ENCODE measurements around the gene CALCR. TPM values are rescaled to one million over a fixed set of nuclear protein-coding genes. Genes with fewer than 3 reads are reported as not detected.
A peak's percentile ranks its signal among the peaks of the same experiment; 100 is the strongest.
"Not testable (repeated sequence)": the region's sequence is repeated elsewhere in the genome, so short reads cannot be mapped to it uniquely, and the experiment has no call there.

The CALCR gene
- total and polyA plus RNA-seq, 8 donors = not detected

DNA sequence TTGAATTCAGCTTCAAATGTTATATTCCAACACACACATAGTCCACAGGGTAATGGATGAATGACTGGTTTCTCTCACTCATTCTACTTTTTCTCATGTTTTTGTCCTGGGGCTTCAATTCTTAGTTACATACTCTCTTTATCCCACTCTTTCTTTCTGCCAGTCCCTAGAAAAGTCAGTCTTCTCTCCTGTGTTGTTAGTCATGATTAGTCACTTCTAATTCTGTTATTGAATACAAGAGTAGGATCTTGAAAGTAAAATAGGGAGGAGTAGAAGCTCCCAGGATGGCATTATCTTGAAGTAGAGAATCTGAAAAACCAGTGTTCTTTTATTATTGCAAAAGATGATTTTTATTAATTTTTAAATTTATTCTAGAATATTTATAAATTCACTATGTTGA lies 45.5 kb upstream of the CALCR start:
- H3K27me3 ChIP-seq = no peaks in the 10 kb centered on the region
- H3K4me3 ChIP-seq = no peak overlapping the region
- H3K27ac ChIP-seq = no peak overlapping the region
- no peak for DNase-seq
- no peaks in the 10 kb centered on the region for H3K9me3 ChIP-seq
- no peaks in the 10 kb centered on the region for H3K36me3 ChIP-seq
- intact Hi-C loops (cut with DNase I; ENCODE audit: low total_unique reads) = no loop called here
- peaks cover 0 to 8% (median 0%) of the 10 kb centered on the region in 4 donors for H3K4me1 ChIP-seq
- TF ChIP-seq EP300 (IDR thresholded peaks at IDR 0.05) (no peak), POLR2AphosphoS5 (IDR thresholded peaks at IDR 0.05) (no peak), POLR2A (IDR thresholded peaks at IDR 0.05) (no peak)
- TF ChIP-seq, protein P1, sequence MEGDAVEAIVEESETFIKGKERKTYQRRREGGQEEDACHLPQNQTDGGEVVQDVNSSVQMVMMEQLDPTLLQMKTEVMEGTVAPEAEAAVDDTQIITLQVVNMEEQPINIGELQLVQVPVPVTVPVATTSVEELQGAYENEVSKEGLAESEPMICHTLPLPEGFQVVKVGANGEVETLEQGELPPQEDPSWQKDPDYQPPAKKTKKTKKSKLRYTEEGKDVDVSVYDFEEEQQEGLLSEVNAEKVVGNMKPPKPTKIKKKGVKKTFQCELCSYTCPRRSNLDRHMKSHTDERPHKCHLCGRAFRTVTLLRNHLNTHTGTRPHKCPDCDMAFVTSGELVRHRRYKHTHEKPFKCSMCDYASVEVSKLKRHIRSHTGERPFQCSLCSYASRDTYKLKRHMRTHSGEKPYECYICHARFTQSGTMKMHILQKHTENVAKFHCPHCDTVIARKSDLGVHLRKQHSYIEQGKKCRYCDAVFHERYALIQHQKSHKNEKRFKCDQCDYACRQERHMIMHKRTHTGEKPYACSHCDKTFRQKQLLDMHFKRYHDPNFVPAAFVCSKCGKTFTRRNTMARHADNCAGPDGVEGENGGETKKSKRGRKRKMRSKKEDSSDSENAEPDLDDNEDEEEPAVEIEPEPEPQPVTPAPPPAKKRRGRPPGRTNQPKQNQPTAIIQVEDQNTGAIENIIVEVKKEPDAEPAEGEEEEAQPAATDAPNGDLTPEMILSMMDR (IDR thresholded peaks at IDR 0.05) = no peak

DNA sequence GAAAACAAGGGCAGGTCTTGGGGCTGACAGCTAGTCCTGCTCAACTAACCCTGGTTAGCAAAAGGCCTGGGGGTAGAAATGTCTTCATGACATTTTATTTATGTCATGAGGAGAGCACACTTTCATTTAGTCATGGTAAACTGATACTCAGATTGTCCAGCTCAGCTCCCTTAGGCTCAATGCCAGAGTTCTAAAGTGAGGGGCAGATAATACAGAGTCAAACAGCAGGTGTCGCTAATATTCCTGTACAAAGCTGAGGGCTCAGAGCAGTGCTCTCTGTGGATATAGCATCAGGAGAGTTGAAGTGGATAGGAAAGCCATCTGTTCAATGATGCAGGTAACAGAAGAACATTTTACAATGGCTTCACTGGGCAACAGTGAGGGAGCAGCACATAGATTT lies 26.8 kb upstream of the CALCR start:
- WGBS, 5 donors = 64 to 76% (median 69%) methylated on average over 1 of the region's 1 CpG

DNA sequence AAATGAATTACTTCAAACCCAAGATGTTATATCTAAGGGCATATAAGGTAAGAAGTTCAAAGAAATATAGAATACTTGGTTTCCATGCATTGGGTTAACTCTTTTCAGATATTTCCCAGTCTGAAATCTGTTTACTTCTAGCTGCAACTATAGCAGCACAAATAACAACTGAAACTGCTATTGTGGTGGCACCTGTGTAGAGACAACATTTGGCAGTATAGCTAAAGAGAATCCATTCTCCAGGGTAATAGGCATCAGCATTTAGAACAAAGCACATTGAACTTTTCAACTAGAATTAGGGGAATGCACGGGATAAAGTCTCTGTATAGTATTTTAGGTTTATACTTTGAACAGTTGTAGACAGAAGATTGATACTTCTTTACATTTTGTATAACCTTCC lies 19.7 kb upstream of the CALCR start:
- no peaks in the 10 kb centered on the region for H3K27me3 ChIP-seq
- no peaks in the 10 kb centered on the region for H3K9me3 ChIP-seq
- DNase-seq = no peak
- intact Hi-C loops (cut with DNase I; ENCODE audit: low total_unique reads) = no loop called here
- TF ChIP-seq POLR2AphosphoS5 (IDR thresholded peaks at IDR 0.05) (no peak), POLR2A (IDR thresholded peaks at IDR 0.05) (no peak), EP300 (IDR thresholded peaks at IDR 0.05) (no peak)
- TF ChIP-seq, protein P1 (IDR thresholded peaks at IDR 0.05) = no peak
- no peak overlapping the region for H3K27ac ChIP-seq
- H3K4me3 ChIP-seq = no peak overlapping the region
- 75 to 92% (median 86%) methylated on average over 1 of the region's 1 CpG for WGBS, 5 donors
- H3K4me1 ChIP-seq = no peaks in the 10 kb centered on the region
- no peaks in the 10 kb centered on the region for H3K36me3 ChIP-seq

More for the DNA sequence above, 26.8 kb upstream of the CALCR start:
- no peaks in the 10 kb centered on the region for H3K36me3 ChIP-seq
- TF ChIP-seq, protein P1 (IDR thresholded peaks at IDR 0.05) = no peak
- TF ChIP-seq EP300 (IDR thresholded peaks at IDR 0.05) (no peak), POLR2AphosphoS5 (IDR thresholded peaks at IDR 0.05) (no peak), POLR2A (IDR thresholded peaks at IDR 0.05) (no peak)
- intact Hi-C loops (cut with DNase I; ENCODE audit: low total_unique reads) = no loop called here
- no peaks in the 10 kb centered on the region for H3K4me1 ChIP-seq
- no peak overlapping the region for H3K4me3 ChIP-seq
- H3K27me3 ChIP-seq = no peaks in the 10 kb centered on the region
- no peaks in the 10 kb centered on the region for H3K9me3 ChIP-seq
- peak in 1 of 2 donors; percentile 9 for DNase-seq
- H3K27ac ChIP-seq = no peak overlapping the region

DNA sequence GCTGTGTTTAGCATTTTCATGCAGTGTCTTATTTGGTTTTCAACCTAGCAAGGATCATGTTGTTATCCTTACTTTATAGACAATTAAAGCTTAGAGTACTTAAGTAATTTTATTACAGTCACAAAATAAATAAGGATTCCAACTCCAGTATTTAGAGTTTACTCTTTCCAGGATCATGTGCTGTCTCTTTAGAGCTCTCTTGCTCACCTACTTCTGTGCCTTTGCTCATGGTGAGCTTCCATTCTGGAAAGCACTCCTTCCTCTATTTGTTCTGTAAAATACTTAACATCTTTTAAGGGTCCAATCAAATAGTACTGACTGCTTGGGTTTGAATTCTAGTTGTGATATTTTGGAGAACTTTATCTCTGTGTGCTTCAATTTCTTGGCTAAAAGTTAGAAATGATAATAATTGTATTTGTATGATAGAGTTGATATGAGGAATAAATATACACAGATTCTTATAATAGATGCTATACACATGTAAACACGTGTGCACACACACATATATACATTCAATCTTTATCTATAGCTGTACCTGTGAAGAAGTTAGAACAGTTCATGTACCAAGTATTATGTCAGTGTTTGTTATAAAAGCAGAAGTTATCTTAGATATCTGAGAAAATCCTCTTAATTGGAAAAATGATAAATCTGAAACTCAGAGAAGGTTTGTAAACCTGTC lies 18.2 kb upstream of the CALCR start:
- Histone ChIP-seq H3K27me3 (no peaks in the 10 kb centered on the region), H3K4me3 (no peak overlapping the region), H3K9me3 (no peaks in the 10 kb centered on the region), H3K4me1 (no peaks in the 10 kb centered on the region), H3K36me3 (no peaks in the 10 kb centered on the region), H3K27ac (no peak overlapping the region)
- TF ChIP-seq POLR2AphosphoS5 (IDR thresholded peaks at IDR 0.05) (no peak), EP300 (IDR thresholded peaks at IDR 0.05) (no peak), POLR2A (IDR thresholded peaks at IDR 0.05) (no peak)
- TF ChIP-seq, protein P1 (IDR thresholded peaks at IDR 0.05) = no peak
- DNase-seq = no peak
- 65 to 84% (median 80%) methylated on average over 1 of the region's 1 CpG for WGBS, 5 donors
- intact Hi-C loops (cut with DNase I; ENCODE audit: low total_unique reads) = no loop called here

DNA sequence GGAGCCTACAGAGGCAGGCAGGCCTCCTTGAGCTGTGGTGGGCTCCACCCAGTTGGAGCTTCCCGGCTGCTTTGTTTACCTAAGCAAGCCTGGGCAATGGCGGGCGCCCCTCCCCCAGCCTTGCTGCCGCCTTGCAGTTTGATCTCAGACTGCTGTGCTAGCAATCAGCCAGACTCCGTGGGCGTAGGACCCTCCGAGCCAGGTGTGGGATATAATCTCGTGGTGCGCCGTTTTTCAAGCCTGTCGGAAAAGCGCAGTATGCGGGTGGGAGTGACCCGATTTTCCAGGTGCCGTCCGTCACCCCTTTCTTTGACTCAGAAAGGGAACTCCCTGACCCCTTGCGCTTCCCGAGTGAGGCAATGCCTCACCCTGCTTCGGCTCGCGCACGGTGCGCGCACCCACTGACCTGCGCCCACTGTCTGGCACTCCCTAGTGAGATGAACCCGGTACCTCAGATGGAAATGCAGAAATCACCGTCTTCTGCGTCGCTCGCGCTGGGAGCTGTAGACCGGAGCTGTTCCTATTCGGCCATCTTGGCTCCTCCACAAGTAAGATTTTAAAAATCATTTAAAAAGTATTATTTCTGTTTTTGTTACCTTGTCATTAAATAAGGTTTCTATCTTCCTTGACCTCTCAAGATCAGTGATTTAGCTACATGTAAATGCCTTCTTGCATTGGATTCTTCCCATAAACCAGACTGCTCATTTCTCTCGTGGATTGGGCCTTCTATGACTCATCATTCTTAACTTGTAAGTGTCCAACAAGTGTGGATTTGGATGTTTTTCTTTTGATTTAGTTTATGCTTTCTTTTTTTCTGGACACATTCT lies 16.9 kb upstream of the CALCR start:
- H3K27ac ChIP-seq; H3K27me3 ChIP-seq; intact Hi-C loops (cut with DNase I; ENCODE audit: low total_unique reads); H3K36me3 ChIP-seq; H3K9me3 ChIP-seq; H3K4me3 ChIP-seq; H3K4me1 ChIP-seq; DNase-seq: not testable (repeated sequence)
- 74 to 84% (median 75%) methylated on average over 19 to 26 of the region's 34 CpGs for WGBS, 5 donors

DNA sequence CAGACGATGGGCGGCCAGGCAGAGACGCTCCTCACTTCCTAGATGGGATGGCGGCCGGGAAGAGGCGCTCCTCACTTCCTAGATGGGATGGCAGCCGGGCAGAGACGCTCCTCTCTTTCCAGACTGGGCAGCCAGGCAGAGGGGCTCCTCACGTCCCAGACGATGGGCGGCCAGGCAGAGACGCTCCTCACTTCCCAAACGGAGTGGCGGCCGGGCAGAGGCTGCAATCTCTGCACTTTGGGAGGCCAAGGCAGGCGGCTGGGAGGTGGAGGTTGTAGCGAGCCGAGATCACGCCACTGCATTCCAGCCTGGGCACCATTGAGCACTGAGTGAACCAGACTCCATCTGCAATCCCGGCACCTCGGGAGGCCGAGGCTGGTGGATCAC lies 11.9 kb upstream of the CALCR start:
- intact Hi-C loops (cut with DNase I; ENCODE audit: low total_unique reads); H3K27ac ChIP-seq; H3K27me3 ChIP-seq; H3K4me3 ChIP-seq; H3K36me3 ChIP-seq; H3K4me1 ChIP-seq; H3K9me3 ChIP-seq; DNase-seq: not testable (repeated sequence)
- WGBS, 5 donors = 89 to 96% (median 91%) methylated on average over 5 to 19 of the region's 22 CpGs

All from stomach (tissue), 9 donors.